Neural progenitor cell (in vitro differentiated cells): ENCODE results near the gene ADM2. TPM values are rescaled to one million over a fixed set of nuclear protein-coding genes. Genes with fewer than 3 reads are reported as not detected.

Experiments used
- DNase-seq: peaks from one replicate; pipeline ENCODE4 v3.0.0-alpha.2; 2016; ENCODE audit warnings: low spot score
- H2AFZ ChIP-seq: fragments of 200-600 bp; sonication (generic); replicated peaks from 2 replicates; pipeline ENCODE4 v1.6.1; 2016; ENCODE audit warnings: antibody characterized with exemption
- H3F3A ChIP-seq: fragments of 200-600 bp; sonication (generic); 2 replicates; pipeline ENCODE4 v1.6.1; 2016; ENCODE audit warnings: antibody characterized with exemption, low read depth
- H3K27ac ChIP-seq: fragments of 200-600 bp; sonication (generic); 2 replicates; pipeline ENCODE4 v1.5.1; 2016; ENCODE audit warnings: mild to moderate bottlenecking
- H3K27me3 ChIP-seq: fragments of 200-600 bp; sonication (generic); 2 replicates; pipeline ENCODE4 v1.6.1; 2016; ENCODE audit warnings: mild to moderate bottlenecking, moderate library complexity
- H3K36me3 ChIP-seq: fragments of 200-600 bp; sonication (generic); 2 replicates; pipeline ENCODE4 v1.5.1; 2016
- H3K4me1 ChIP-seq: fragments of 200-600 bp; sonication (generic); 2 replicates; pipeline ENCODE4 v1.6.1; 2016; ENCODE audit warnings: mixed run types
- H3K4me2 ChIP-seq: fragments of 200-600 bp; sonication (generic); 2 replicates; pipeline ENCODE4 v1.6.1; 2016
- H3K4me3 ChIP-seq: fragments of 200-600 bp; sonication (generic); 2 replicates; pipeline ENCODE4 v1.5.1; 2016
- H3K79me2 ChIP-seq: fragments of 200-600 bp; sonication (generic); 2 replicates; pipeline ENCODE4 v1.6.1; 2016; ENCODE audit warnings: low read depth
- H3K9ac ChIP-seq: fragments of 200-600 bp; sonication (generic); 2 replicates; pipeline ENCODE4 v1.6.1; 2016
- H3K9me3 ChIP-seq: fragments of 200-600 bp; sonication (generic); 2 replicates; pipeline ENCODE4 v1.5.1; 2016; ENCODE audit warnings: low read depth
- H4K20me1 ChIP-seq: fragments of 200-600 bp; sonication (generic); 2 replicates; pipeline ENCODE4 v1.6.1; 2016; ENCODE audit warnings: low read depth
- H3K27ac Mint-ChIP-seq: 3 replicates; pipeline ENCODE4 v1.8.0; 2021; ENCODE audit warnings: mixed read lengths
- H3K27me3 Mint-ChIP-seq: 2 replicates; pipeline ENCODE4 v1.8.0; 2022; ENCODE audit warnings: low read depth, mild to moderate bottlenecking, inconsistent platforms, moderate library complexity, mixed read lengths; ENCODE audit not compliant: insufficient read depth
- H3K36me3 Mint-ChIP-seq: 3 replicates; pipeline ENCODE4 v1.8.0; 2021; ENCODE audit warnings: mixed read lengths
- H3K4me1 Mint-ChIP-seq: 3 replicates; pipeline ENCODE4 v1.8.0; 2021; ENCODE audit warnings: mixed read lengths
- H3K4me3 Mint-ChIP-seq: 3 replicates; pipeline ENCODE4 v1.8.0; 2021; ENCODE audit warnings: mild to moderate bottlenecking, moderate library complexity, mixed read lengths
- H3K9me3 Mint-ChIP-seq: 3 replicates; pipeline ENCODE4 v1.8.0; 2020; ENCODE audit warnings: mixed read lengths
- EZH2 ChIP-seq: fragments of 200-600 bp; sonication (generic); IDR thresholded peaks from 2 replicates; pipeline ENCODE4 v1.6.1; 2017; ENCODE audit warnings: antibody characterized with exemption, mild to moderate bottlenecking, moderate library complexity
- EZH2phosphoT487 ChIP-seq: fragments of 200-600 bp; sonication (generic); IDR thresholded peaks from 2 replicates; pipeline ENCODE4 v1.6.1; 2017; ENCODE audit warnings: antibody characterized with exemption
- total RNA-seq: library from RNA; depleted of rRNA; stranded (reverse); fragments of >200 nt; gene quantifications from 2 replicates; pipeline ENCODE4 v1.2.3, GENCODE V29; 2015; ENCODE audit warnings: low replicate concordance
- TF ChIP-seq, protein P1 (sequence below): fragments of 200-600 bp; sonication (generic); IDR thresholded peaks from 2 replicates; pipeline ENCODE4 v1.5.1; 2017; ENCODE audit warnings: antibody characterized with exemption, mild to moderate bottlenecking

Gene ADM2
- total RNA-seq, 1 donor from 2014 or later = 0.13 TPM

DNA sequence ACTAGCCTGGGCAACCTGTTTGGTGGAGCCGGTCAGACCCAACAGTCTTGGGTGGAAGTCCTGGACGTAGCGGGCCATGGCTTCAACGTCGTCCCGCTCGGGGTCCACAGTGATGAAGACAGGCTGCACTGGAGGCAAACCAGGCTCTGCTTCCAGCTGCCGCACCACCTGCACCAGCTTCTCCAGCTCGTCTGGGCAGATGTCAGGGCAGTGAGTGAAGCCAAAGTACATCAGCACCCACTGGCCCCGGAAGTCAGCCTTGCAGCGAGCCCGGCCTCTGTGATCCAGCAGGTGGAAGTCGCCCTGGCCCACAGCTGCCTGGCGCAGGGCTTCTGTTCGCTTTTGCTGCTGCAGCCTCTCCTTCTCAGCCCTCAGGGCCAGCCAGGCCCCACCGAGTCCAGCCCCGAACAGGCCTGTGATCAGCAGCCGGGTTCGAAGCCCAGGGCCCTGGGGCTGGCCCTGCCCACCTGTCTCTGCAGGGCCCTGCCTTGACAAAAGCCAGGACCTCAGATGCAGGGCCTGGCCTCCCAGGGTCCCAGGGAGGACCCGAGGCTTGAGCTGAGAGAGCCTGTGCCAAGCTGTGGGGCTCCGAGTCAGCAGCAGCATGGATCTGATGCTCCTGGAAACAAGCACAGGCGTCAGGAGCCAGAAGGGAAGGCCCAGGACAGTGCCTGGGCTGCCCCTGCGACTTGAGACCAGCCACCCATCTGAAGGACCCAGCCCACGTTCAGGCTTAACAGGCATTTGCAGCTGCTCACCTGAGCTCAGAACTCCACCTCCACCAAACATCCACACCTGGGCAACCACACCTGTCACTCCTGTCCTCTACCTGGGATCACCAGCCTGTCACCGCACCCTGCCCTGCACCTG lies 42.7 kb downstream of the ADM2 start:
- H3K27ac Mint-ChIP-seq = peak overlapping the region; percentile 74
- Histone ChIP-seq H3F3A (peaks cover 32% of the 10 kb centered on the region), H3K27me3 (peaks cover 29% of the 10 kb centered on the region), H3K36me3 (no peaks in the 10 kb centered on the region), H3K27ac (no peak overlapping the region), H3K79me2 (peaks cover 9% of the 10 kb centered on the region), H4K20me1 (peaks cover 45% of the 10 kb centered on the region), H2AFZ (no peak overlapping the region), H3K4me1 (peaks cover 7% of the 10 kb centered on the region), H3K4me3 (peak overlapping the region; percentile 92), H3K9ac (no peak overlapping the region), H3K4me2 (peak overlapping the region; percentile 99), H3K9me3 (no peaks in the 10 kb centered on the region)
- no peak for DNase-seq
- peaks cover 12% of the 10 kb centered on the region for H3K4me1 Mint-ChIP-seq
- peaks cover 10% of the 10 kb centered on the region for H3K36me3 Mint-ChIP-seq
- no peaks in the 10 kb centered on the region for H3K9me3 Mint-ChIP-seq
- H3K27me3 Mint-ChIP-seq = peaks cover 27% of the 10 kb centered on the region
- peak overlapping the region; percentile 89 for H3K4me3 Mint-ChIP-seq
- TF ChIP-seq EZH2 (no peak), EZH2phosphoT487 (no peak)
- TF ChIP-seq, protein P1, sequence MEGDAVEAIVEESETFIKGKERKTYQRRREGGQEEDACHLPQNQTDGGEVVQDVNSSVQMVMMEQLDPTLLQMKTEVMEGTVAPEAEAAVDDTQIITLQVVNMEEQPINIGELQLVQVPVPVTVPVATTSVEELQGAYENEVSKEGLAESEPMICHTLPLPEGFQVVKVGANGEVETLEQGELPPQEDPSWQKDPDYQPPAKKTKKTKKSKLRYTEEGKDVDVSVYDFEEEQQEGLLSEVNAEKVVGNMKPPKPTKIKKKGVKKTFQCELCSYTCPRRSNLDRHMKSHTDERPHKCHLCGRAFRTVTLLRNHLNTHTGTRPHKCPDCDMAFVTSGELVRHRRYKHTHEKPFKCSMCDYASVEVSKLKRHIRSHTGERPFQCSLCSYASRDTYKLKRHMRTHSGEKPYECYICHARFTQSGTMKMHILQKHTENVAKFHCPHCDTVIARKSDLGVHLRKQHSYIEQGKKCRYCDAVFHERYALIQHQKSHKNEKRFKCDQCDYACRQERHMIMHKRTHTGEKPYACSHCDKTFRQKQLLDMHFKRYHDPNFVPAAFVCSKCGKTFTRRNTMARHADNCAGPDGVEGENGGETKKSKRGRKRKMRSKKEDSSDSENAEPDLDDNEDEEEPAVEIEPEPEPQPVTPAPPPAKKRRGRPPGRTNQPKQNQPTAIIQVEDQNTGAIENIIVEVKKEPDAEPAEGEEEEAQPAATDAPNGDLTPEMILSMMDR = no peak

DNA sequence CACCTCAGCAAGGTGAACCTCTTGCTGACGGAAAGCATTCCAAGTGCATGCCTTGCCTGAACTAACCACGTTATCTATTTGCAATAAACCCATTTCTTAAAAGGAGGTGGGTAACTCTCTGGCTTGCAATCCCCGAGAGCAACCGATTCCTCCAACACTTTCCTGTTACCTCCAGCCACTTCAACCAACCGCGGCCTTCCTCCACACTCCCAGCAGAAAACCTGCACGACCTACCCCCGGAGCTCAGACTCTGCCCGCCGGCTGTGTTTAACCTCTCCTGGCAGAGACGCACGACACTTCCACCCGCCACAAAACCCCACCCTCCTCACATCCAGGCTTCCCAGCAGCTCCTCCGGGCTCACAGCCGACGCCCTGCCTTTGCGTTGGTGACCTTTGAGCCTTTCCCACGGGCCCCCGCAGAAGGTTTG lies 43.3 kb downstream of the ADM2 start:
- Histone ChIP-seq H3K9me3 (no peaks in the 10 kb centered on the region), H3K27ac (no peak overlapping the region), H2AFZ (no peak overlapping the region), H3F3A (peaks cover 39% of the 10 kb centered on the region), H3K36me3 (no peaks in the 10 kb centered on the region), H4K20me1 (peaks cover 51% of the 10 kb centered on the region), H3K4me1 (peaks cover 7% of the 10 kb centered on the region), H3K4me2 (peak overlapping the region; percentile 99), H3K27me3 (peaks cover 35% of the 10 kb centered on the region), H3K4me3 (peak overlapping the region; percentile 92), H3K79me2 (peaks cover 9% of the 10 kb centered on the region), H3K9ac (peak overlapping the region; percentile 76)
- Mint-ChIP-seq H3K36me3 (peaks cover 6% of the 10 kb centered on the region), H3K27ac (peak overlapping the region; percentile 74), H3K4me3 (peak overlapping the region; percentile 89), H3K4me1 (peaks cover 12% of the 10 kb centered on the region), H3K27me3 (peaks cover 34% of the 10 kb centered on the region), H3K9me3 (no peaks in the 10 kb centered on the region)
- TF ChIP-seq EZH2phosphoT487 = no peak
- TF ChIP-seq EZH2 = no peak
- TF ChIP-seq, protein P1 = no peak
- DNase-seq = no peak

DNA sequence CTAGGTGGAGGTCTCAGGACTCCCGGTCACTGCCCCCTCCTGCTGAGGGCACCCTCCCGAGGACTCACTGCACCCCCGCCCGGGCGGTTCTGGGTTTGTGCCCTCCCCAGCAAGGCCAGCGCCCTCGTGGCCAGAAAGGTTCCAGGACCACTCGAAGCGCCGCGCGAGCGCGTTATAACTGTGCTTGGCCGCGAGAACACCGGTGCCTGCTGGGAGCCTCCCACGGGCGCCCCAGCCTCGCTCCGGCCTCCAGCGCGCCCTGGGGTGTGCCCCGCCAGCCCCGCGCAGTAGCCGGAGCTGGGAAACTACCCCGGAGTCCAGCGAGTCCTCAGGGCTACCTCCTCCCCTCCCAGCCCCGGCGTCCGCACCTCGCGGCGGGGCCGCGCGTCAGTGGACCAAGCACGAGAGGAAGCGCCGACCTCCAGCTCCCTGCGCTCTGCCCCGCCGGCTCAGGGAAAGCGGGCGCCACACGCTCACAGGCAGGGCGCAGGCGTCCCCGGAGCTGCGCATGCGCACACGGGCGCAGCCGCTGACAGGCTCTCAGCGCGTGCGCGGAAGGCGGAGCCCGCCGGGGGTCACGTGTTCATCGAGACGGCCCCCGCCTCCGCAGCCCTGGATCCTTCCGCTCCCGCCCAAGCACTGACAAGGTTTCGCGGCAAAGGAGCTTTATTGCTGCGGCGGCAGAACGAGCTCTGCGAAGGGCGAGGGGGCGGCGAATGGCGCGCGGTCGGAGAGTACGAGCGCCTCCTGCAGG lies 43.9 kb downstream of the ADM2 start, which contains the start of gene SCO2:
TSS of gene SCO2 (minus strand) at position 495 of the 754 bp plus-strand sequence. CDS start 1,187 bp downstream, outside the sequence.
- Histone ChIP-seq H3K4me1 (peaks cover 9% of the 10 kb centered on the region), H3K79me2 (peaks cover 9% of the 10 kb centered on the region), H3F3A (peaks cover 45% of the 10 kb centered on the region), H3K9ac (peak within 1 kb of the TSS; percentile 76), H3K27me3 (peaks cover 41% of the 10 kb centered on the region), H3K9me3 (no peaks in the 10 kb centered on the region), H3K36me3 (no peaks in the 10 kb centered on the region), H2AFZ (peak within 1 kb of the TSS; percentile 93), H4K20me1 (peaks cover 57% of the 10 kb centered on the region), H3K4me3 (peak within 1 kb of the TSS; percentile 92), H3K4me2 (peak within 1 kb of the TSS; percentile 99), H3K27ac (peak within 1 kb of the TSS; percentile 78)
- Mint-ChIP-seq H3K4me3 (peak within 1 kb of the TSS; percentile 89), H3K4me1 (peaks cover 12% of the 10 kb centered on the region), H3K27me3 (peaks cover 34% of the 10 kb centered on the region), H3K36me3 (peaks cover 5% of the 10 kb centered on the region), H3K27ac (peak within 1 kb of the TSS; percentile 74), H3K9me3 (no peaks in the 10 kb centered on the region)
- peak; percentile 99 for DNase-seq
- TF ChIP-seq, protein P1 = peak; percentile 67
- TF ChIP-seq EZH2 = no peak
